ENCODE results near the gene CBLN3.

Gene CBLN3

GRCh38 chr14:24384169-24384568 lies 45.3 kb downstream of the CBLN3 start:
- no peak overlapping the region for H3K23ac ChIP-seq (ENCODE audit: low read length)
- H4K12ac ChIP-seq (ENCODE audit: low read depth, low read length): no peak overlapping the region

DNA sequence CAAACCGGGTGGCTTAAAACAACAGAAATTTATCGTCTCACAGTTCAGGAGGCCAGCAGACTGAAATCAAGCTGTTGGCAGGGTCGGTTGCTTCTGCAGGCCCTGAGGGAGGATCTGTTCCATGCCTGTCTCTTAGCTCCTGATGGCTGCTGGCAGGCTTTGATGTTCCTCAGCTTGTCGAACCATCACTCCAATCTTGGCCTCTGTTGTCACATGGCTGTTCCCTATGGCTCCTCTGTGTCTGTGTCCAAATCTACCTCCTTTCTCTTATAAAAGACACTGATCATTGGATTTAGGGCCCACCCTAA lies 47.5 kb downstream of the CBLN3 start:
- Histone ChIP-seq H3K79me2 (ENCODE audit: control insufficient read depth, insufficient read depth, low read length, poor library complexity) (no peaks in the 10 kb centered on the region), H2AFZ (ENCODE audit: insufficient read depth, low read length, poor library complexity) (no peak overlapping the region), H3K27ac (ENCODE audit: low read depth, low read length) (no peak overlapping the region), H4K91ac (ENCODE audit: low read depth, low read length) (no peak overlapping the region), H3K18ac (ENCODE audit: low read length) (no peak overlapping the region), H4K12ac (ENCODE audit: low read depth, low read length) (no peak overlapping the region), H3K4me2 (ENCODE audit: low read length) (no peak overlapping the region), H4K8ac (ENCODE audit: low read depth, low read length) (no peak overlapping the region), H2BK120ac (ENCODE audit: insufficient read depth, low read length, poor library complexity) (no peak overlapping the region), H2BK12ac (ENCODE audit: low read length) (no peak overlapping the region), H3K79me1 (ENCODE audit: low read length) (no peaks in the 10 kb centered on the region), H3K4me1 (ENCODE audit: control insufficient read depth in 1 of 2, insufficient read depth in 2 of 2, low read length in 2 of 2) (no peaks in the 10 kb centered on the region), H2BK5ac (ENCODE audit: low read depth, low read length, poor library complexity) (no peak overlapping the region), H3K14ac (ENCODE audit: low read length) (no peak overlapping the region), H3K23ac (ENCODE audit: low read length) (no peak overlapping the region), H3K9me3 (ENCODE audit: insufficient read depth, low read depth, low read length) (no peaks in the 10 kb centered on the region), H3K4ac (ENCODE audit: low read depth, low read length) (no peak overlapping the region), H2AK5ac (ENCODE audit: low read length) (no peak overlapping the region), H3K36me3 (ENCODE audit: control insufficient read depth in 1 of 2, insufficient read depth in 2 of 2, low read length in 2 of 2) (peaks cover 6 to 7% of the 10 kb centered on the region in 2 experiments), H3K27me3 (ENCODE audit: insufficient read depth, low read length) (no peaks in the 10 kb centered on the region), H3K9ac (ENCODE audit: low read length) (no peak overlapping the region), H3K4me3 (ENCODE audit: low read depth, low read length) (no peak overlapping the region)
- DNase-seq: no peak
- WGBS (ENCODE audit: extremely low coverage, insufficient coverage, insufficient read length): no CpG with 5 or more reads among the region's 4 CpGs

More at GRCh38 chr14:24384169-24384568, 45.3 kb downstream of the CBLN3 start:
- no peak overlapping the region for H4K8ac ChIP-seq (ENCODE audit: low read depth, low read length)
- no peak overlapping the region for H2AK5ac ChIP-seq (ENCODE audit: low read length)
- H3K4ac ChIP-seq (ENCODE audit: low read depth, low read length): no peak overlapping the region
- H3K36me3 ChIP-seq (ENCODE audit: control insufficient read depth in 1 of 2, insufficient read depth in 2 of 2, low read length in 2 of 2): no peaks in the 10 kb centered on the region
- no peak overlapping the region for H3K14ac ChIP-seq (ENCODE audit: low read length)
- no peak overlapping the region for H2BK12ac ChIP-seq (ENCODE audit: low read length)
- no peak for DNase-seq
- no peaks in the 10 kb centered on the region for H3K27me3 ChIP-seq (ENCODE audit: insufficient read depth, low read length)
- H2BK120ac ChIP-seq (ENCODE audit: insufficient read depth, low read length, poor library complexity): no peak overlapping the region
- H3K4me1 ChIP-seq (ENCODE audit: control insufficient read depth in 1 of 2, insufficient read depth in 2 of 2, low read length in 2 of 2): no peaks in the 10 kb centered on the region
- H3K4me3 ChIP-seq (ENCODE audit: low read depth, low read length): no peak overlapping the region
- H3K79me2 ChIP-seq (ENCODE audit: control insufficient read depth, insufficient read depth, low read length, poor library complexity): no peaks in the 10 kb centered on the region
- H4K91ac ChIP-seq (ENCODE audit: low read depth, low read length): no peak overlapping the region
- H3K27ac ChIP-seq (ENCODE audit: low read depth, low read length): no peak overlapping the region
- H3K4me2 ChIP-seq (ENCODE audit: low read length): no peak overlapping the region
- H3K9ac ChIP-seq (ENCODE audit: low read length): no peak overlapping the region
- no peaks in the 10 kb centered on the region for H3K9me3 ChIP-seq (ENCODE audit: insufficient read depth, low read depth, low read length)
- no peak overlapping the region for H2BK5ac ChIP-seq (ENCODE audit: low read depth, low read length, poor library complexity)
- WGBS (ENCODE audit: extremely low coverage, insufficient coverage, insufficient read length): 100% methylated on average over 1 of the region's 4 CpGs
- no peak overlapping the region for H3K18ac ChIP-seq (ENCODE audit: low read length)
- H3K79me1 ChIP-seq (ENCODE audit: low read length): no peaks in the 10 kb centered on the region
- no peak overlapping the region for H2AFZ ChIP-seq (ENCODE audit: insufficient read depth, low read length, poor library complexity)

DNA sequence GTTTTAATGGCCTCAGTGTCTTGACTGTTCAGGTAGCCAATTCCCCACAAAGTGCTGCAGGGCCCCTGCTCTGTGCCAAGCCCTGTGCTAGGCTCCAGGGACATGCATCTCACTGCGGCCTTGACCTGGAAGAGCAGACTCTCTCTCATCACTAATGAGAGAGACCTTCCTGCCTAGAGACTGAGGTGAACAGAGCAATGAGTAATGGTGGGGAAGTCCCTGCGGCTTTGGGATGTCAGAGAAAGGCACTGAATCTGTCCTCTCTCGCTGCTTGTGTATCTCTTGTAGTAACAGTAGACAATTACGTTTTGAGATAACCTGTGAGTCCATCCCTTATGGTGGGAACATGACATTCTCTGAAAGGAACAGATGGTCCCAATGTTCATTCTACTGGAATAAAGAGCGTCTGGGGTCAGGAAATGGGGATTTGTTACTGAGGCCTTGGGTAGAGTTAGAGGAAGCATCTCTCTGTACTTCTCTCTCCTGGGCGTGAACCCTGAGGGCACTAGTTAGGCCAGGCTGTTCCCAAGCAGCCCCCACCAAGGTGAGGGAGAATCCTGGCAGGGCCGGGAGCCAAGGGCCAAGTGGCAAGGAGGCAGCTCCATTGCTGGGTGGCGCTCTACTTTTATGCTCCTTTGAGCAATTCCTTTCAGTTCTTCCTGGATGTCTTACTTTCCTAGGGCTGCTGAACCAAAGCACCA lies 48.0 kb downstream of the CBLN3 start:
- no peak overlapping the region for H2BK120ac ChIP-seq (ENCODE audit: insufficient read depth, low read length, poor library complexity)
- no peak overlapping the region for H2AFZ ChIP-seq (ENCODE audit: insufficient read depth, low read length, poor library complexity)
- H2BK12ac ChIP-seq (ENCODE audit: low read length): no peak overlapping the region
- no peak overlapping the region for H2AK5ac ChIP-seq (ENCODE audit: low read length)
- H3K36me3 ChIP-seq (ENCODE audit: control insufficient read depth in 1 of 2, insufficient read depth in 2 of 2, low read length in 2 of 2): peaks cover 9 to 12% of the 10 kb centered on the region in 2 experiments
- no peak overlapping the region for H3K9ac ChIP-seq (ENCODE audit: low read length)
- H3K27me3 ChIP-seq (ENCODE audit: insufficient read depth, low read length): no peaks in the 10 kb centered on the region
- DNase-seq: no peak
- no peak overlapping the region for H4K91ac ChIP-seq (ENCODE audit: low read depth, low read length)
- no peaks in the 10 kb centered on the region for H3K79me2 ChIP-seq (ENCODE audit: control insufficient read depth, insufficient read depth, low read length, poor library complexity)
- no peaks in the 10 kb centered on the region for H3K79me1 ChIP-seq (ENCODE audit: low read length)
- no peak overlapping the region for H3K27ac ChIP-seq (ENCODE audit: low read depth, low read length)
- no peaks in the 10 kb centered on the region for H3K4me1 ChIP-seq (ENCODE audit: control insufficient read depth in 1 of 2, insufficient read depth in 2 of 2, low read length in 2 of 2)
- H3K23ac ChIP-seq (ENCODE audit: low read length): no peak overlapping the region
- WGBS (ENCODE audit: extremely low coverage, insufficient coverage, insufficient read length): no CpG with 5 or more reads among the region's 8 CpGs
- H3K18ac ChIP-seq (ENCODE audit: low read length): no peak overlapping the region
- no peak overlapping the region for H3K14ac ChIP-seq (ENCODE audit: low read length)
- H3K4ac ChIP-seq (ENCODE audit: low read depth, low read length): no peak overlapping the region
- H4K12ac ChIP-seq (ENCODE audit: low read depth, low read length): no peak overlapping the region
- no peak overlapping the region for H3K4me2 ChIP-seq (ENCODE audit: low read length)
- no peak overlapping the region for H2BK5ac ChIP-seq (ENCODE audit: low read depth, low read length, poor library complexity)
- no peak overlapping the region for H4K8ac ChIP-seq (ENCODE audit: low read depth, low read length)
- no peaks in the 10 kb centered on the region for H3K9me3 ChIP-seq (ENCODE audit: insufficient read depth, low read depth, low read length)
- no peak overlapping the region for H3K4me3 ChIP-seq (ENCODE audit: low read depth, low read length)

DNA sequence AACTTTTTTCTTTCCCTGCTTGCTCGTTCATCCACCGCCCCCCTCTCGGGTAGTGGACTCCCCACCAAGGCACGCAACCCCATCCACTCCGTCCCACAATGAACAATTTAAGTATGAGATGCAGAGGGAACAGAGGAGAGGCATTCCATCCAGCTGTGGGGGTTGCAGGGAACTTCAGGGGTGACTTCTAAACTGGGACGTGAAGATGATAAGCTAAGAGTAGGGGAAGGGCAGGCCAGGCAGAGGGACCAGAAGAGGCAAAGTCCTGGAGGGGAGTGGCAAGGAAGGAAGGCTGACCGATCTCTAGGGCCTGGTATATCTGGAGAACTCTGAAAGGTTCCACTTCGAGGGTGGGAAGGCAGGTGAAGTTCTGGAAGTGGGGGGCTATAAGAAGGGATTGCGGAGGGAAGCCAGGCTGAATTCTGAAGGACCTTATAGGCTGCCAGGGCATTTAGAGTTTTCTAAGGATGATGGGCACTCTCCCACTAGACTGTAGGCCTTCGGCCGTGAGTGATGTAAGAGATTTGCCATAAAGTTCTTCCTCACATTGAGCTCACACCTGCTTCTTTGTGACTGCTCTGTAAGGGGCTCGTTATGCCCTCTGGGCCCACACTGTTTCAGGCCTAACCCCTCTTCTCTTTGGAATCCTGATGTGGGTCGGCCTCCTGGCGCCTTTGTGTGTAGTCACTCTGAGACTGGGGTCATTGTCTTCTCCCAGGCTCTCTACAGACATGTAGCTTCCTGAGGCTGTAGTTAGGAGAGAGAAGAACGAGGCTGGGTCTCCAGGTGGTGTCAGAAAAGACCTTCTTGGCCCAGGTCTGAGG lies 49.3 kb downstream of the CBLN3 start:
- Histone ChIP-seq H2BK12ac (ENCODE audit: low read length) (no peak overlapping the region), H3K4me3 (ENCODE audit: low read depth, low read length) (no peak overlapping the region), H4K12ac (ENCODE audit: low read depth, low read length) (no peak overlapping the region), H2BK5ac (ENCODE audit: low read depth, low read length, poor library complexity) (no peak overlapping the region), H2BK120ac (ENCODE audit: insufficient read depth, low read length, poor library complexity) (no peak overlapping the region), H3K4ac (ENCODE audit: low read depth, low read length) (no peak overlapping the region), H3K79me1 (ENCODE audit: low read length) (no peaks in the 10 kb centered on the region), H2AK5ac (ENCODE audit: low read length) (no peak overlapping the region), H3K9me3 (ENCODE audit: insufficient read depth, low read depth, low read length) (no peaks in the 10 kb centered on the region), H3K4me2 (ENCODE audit: low read length) (no peak overlapping the region), H3K27ac (ENCODE audit: low read depth, low read length) (no peak overlapping the region), H4K8ac (ENCODE audit: low read depth, low read length) (no peak overlapping the region), H3K79me2 (ENCODE audit: control insufficient read depth, insufficient read depth, low read length, poor library complexity) (no peaks in the 10 kb centered on the region), H3K14ac (ENCODE audit: low read length) (no peak overlapping the region), H3K4me1 (ENCODE audit: control insufficient read depth in 1 of 2, insufficient read depth in 2 of 2, low read length in 2 of 2) (no peaks in the 10 kb centered on the region), H3K9ac (ENCODE audit: low read length) (no peak overlapping the region), H3K36me3 (ENCODE audit: control insufficient read depth in 1 of 2, insufficient read depth in 2 of 2, low read length in 2 of 2) (peaks cover 20 to 23% of the 10 kb centered on the region in 2 experiments), H2AFZ (ENCODE audit: insufficient read depth, low read length, poor library complexity) (no peak overlapping the region), H3K18ac (ENCODE audit: low read length) (no peak overlapping the region), H3K27me3 (ENCODE audit: insufficient read depth, low read length) (no peaks in the 10 kb centered on the region), H4K91ac (ENCODE audit: low read depth, low read length) (no peak overlapping the region), H3K23ac (ENCODE audit: low read length) (no peak overlapping the region)
- no peak for DNase-seq
- no CpG with 5 or more reads among the region's 15 CpGs for WGBS (ENCODE audit: extremely low coverage, insufficient coverage, insufficient read length)
